ENCODE data around the gene ASPHD1. TPM values are rescaled to one million over a fixed set of nuclear protein-coding genes. Genes with fewer than 3 reads are reported as not detected.
A peak's percentile ranks its signal among the peaks of the same experiment; 100 is the strongest.

ASPHD1 gene
- total RNA-seq, 2 experiments from 2014 or later, result 2.0 to 2.1 TPM

GRCh38 chr16:29862383-29862883 lies 37.9 kb upstream of the ASPHD1 start:
- Mint-ChIP-seq H3K27me3 (no peaks in the 10 kb centered on the region), H3K4me1 (ENCODE audit: low read depth) (peaks cover 18% of the 10 kb centered on the region), H3K4me3 (peak overlapping the region; percentile 88), H3K27ac (peak overlapping the region; percentile 97), H3K36me3 (ENCODE audit: low read depth) (peaks cover 23% of the 10 kb centered on the region), H3K9me3 (no peaks in the 10 kb centered on the region)
- intact Hi-C loops (cut with micrococcal nuclease), result no loop called here
- TF ChIP-seq, protein P1, sequence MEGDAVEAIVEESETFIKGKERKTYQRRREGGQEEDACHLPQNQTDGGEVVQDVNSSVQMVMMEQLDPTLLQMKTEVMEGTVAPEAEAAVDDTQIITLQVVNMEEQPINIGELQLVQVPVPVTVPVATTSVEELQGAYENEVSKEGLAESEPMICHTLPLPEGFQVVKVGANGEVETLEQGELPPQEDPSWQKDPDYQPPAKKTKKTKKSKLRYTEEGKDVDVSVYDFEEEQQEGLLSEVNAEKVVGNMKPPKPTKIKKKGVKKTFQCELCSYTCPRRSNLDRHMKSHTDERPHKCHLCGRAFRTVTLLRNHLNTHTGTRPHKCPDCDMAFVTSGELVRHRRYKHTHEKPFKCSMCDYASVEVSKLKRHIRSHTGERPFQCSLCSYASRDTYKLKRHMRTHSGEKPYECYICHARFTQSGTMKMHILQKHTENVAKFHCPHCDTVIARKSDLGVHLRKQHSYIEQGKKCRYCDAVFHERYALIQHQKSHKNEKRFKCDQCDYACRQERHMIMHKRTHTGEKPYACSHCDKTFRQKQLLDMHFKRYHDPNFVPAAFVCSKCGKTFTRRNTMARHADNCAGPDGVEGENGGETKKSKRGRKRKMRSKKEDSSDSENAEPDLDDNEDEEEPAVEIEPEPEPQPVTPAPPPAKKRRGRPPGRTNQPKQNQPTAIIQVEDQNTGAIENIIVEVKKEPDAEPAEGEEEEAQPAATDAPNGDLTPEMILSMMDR (IDR thresholded peaks at IDR 0.05), result no peak
- DNase-seq (no peak), ATAC-seq (no peak)
- CTCF ChIA-PET, result interaction anchor here (1.4 to 2.4 kb wide), 3 partner anchors 13 to 61 kb away, joined by 3 to 13 read pairs (median 4); no protein-coding TSS in a partner anchor
- POLR2A ChIA-PET, result interaction anchor here (1.1 kb wide), 1 partner anchor 99 kb away, joined by 3 read pairs; the partner anchor contains the start of gene TMEM219

DNA sequence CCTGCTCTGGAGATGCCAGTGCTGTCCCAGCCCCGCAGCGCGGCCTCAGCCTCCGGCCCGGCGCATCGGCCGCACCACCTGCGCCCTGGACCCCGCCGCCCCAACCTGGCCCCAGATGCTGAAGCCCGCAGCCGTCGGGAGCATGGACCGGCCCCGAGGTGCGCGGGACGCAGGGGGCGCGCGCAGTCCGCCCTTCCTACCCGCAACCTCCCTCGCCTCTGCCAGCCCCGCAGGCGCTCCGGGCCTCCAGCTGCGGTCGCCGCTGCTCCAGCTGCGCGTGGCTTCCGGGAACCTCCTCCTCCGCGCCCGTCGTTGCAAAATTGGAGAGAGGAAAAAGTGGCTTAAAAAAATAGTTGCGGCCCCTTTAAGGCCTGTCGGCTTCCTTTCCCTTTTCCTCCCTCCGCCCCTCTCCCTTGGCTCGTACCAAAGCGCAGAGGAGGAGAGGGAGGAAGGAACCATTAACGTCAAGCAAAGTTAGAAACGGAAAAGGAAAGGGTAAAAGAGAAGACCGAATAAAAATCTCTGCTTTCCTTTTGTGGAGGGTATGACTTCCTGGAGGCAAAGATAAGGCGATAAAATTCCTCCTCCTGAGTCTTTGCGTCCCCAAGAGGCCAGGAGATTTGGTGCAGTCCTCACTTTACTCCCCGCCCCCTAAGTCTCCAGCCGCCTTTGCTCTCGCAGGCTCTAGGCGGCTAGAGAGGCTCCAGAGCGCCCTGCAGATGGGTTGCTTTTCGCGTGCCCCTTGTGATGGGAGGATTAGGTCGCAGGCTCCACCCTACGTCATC lies 37.2 kb upstream of the ASPHD1 start, which contains the start of gene CDIPT:
CDIPT (minus strand) TSS at position 343 of the 785 bp plus-strand sequence. CDS start 369 bp downstream, outside the sequence.
- intact Hi-C loops (cut with micrococcal nuclease), result no loop called here

DNA sequence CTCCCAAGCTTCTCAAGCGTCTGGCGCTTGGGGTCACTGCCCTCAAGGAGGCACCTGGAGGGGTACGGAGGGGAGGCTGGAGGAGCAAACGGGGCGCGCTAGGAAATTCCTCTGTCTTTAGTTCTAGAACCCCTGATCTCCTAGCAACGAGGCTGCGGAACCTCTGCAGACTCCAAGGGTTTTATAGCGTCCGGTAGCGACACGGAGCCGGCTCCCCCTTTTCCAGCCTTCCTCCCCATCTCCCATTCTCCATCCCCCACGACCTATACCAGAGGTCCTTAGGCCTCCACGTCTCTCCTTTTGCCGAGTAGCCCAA lies 36.7 kb upstream of the ASPHD1 start:
- Mint-ChIP-seq H3K4me1 (ENCODE audit: low read depth) (peaks cover 15% of the 10 kb centered on the region), H3K36me3 (ENCODE audit: low read depth) (peaks cover 20% of the 10 kb centered on the region), H3K4me3 (peak overlapping the region; percentile 88), H3K9me3 (no peaks in the 10 kb centered on the region), H3K27ac (peak overlapping the region; percentile 97), H3K27me3 (no peaks in the 10 kb centered on the region)
- POLR2A ChIA-PET, result interaction anchor here (0.6 to 1.7 kb wide), 4 partner anchors 16 to 472 kb away, joined by 3 to 8 read pairs (median 3); partner anchors contain the start of gene TMEM219
- ATAC-seq, result no peak
- intact Hi-C loops (cut with micrococcal nuclease), result no loop called here
- TF ChIP-seq, protein P1 (IDR thresholded peaks at IDR 0.05), result peak; percentile 20
- CTCF ChIA-PET, result interaction anchor here (0.7 to 2.4 kb wide), 8 partner anchors 15 to 168 kb away, joined by 3 to 13 read pairs (median 6); partner anchors contain the start of genes PAGR1, TAOK2 and TLCD3B
- DNase-seq, result no peak

More for the DNA sequence above, 37.2 kb upstream of the ASPHD1 start, which contains the start of gene CDIPT:
- ChIA-PET CTCF (interaction anchor here (0.7 to 2.4 kb wide), 8 partner anchors 15 to 169 kb away, joined by 3 to 13 read pairs (median 6); partner anchors contain the start of genes PAGR1, TAOK2 and TLCD3B), POLR2A (interaction anchor here (0.6 to 1.7 kb wide), 4 partner anchors 15 to 473 kb away, joined by 3 to 8 read pairs (median 3); partner anchors contain the start of gene TMEM219)
- TF ChIP-seq, protein P1 (IDR thresholded peaks at IDR 0.05), result peak; percentile 66
- Mint-ChIP-seq H3K4me1 (ENCODE audit: low read depth) (peaks cover 18% of the 10 kb centered on the region), H3K4me3 (peak within 1 kb of the TSS; percentile 88), H3K27ac (peak within 1 kb of the TSS; percentile 97), H3K9me3 (no peaks in the 10 kb centered on the region), H3K27me3 (no peaks in the 10 kb centered on the region), H3K36me3 (ENCODE audit: low read depth) (peaks cover 23% of the 10 kb centered on the region)
- DNase-seq (peak; percentile 96), ATAC-seq (peak; percentile 99)

GRCh38 chr16:29864205-29864604 lies 36.1 kb upstream of the ASPHD1 start:
- Mint-ChIP-seq H3K27ac (no peak overlapping the region), H3K9me3 (no peaks in the 10 kb centered on the region), H3K4me3 (no peak overlapping the region), H3K27me3 (no peaks in the 10 kb centered on the region), H3K4me1 (ENCODE audit: low read depth) (peaks cover 15% of the 10 kb centered on the region), H3K36me3 (ENCODE audit: low read depth) (peaks cover 15% of the 10 kb centered on the region)
- TF ChIP-seq, protein P1 (IDR thresholded peaks at IDR 0.05), result no peak
- ATAC-seq (no peak), DNase-seq (no peak)
- ChIA-PET CTCF (interaction anchor here (1.3 to 2.4 kb wide), 6 partner anchors 16 to 168 kb away, joined by 3 to 13 read pairs (median 8); partner anchors contain the start of genes PAGR1, TAOK2 and TLCD3B), POLR2A (interaction anchor here (0.8 to 1.7 kb wide), 2 partner anchors 13 to 97 kb away, joined by 3 to 8 read pairs; partner anchors contain the start of gene TMEM219)
- intact Hi-C loops (cut with micrococcal nuclease), result no loop called here
